Neural cell (in vitro differentiated cells): Measurements from ENCODE around the gene ADAMTS15. TPM values are rescaled to one million over a fixed set of nuclear protein-coding genes. Genes with fewer than 3 reads are reported as not detected.

ENCODE experiments used
- H2AFZ ChIP-seq: fragments of 200-600, 300-800 bp; sonication (generic), shearing (Covaris generic); 2 replicates; pipeline ENCODE4 v1.6.0; 2014; ENCODE audit warnings: low read depth, mild to moderate bottlenecking, antibody characterized with exemption, low read length, moderate library complexity
- H3F3A ChIP-seq: fragments of 200-600 bp; shearing (Covaris generic); 2 replicates; pipeline ENCODE4 v1.6.1; 2016; ENCODE audit warnings: mild to moderate bottlenecking, moderate library complexity, mixed read lengths, antibody characterized with exemption, low read length; ENCODE audit not compliant: insufficient read depth, poor library complexity, severe bottlenecking
- H3K27ac ChIP-seq: fragments of 200-600, 300-800 bp; sonication (generic), shearing (Covaris generic); 2 replicates; pipeline ENCODE4 v1.5.1; 2014; ENCODE audit warnings: mild to moderate bottlenecking, low read length, moderate library complexity
- H3K27me3 ChIP-seq: fragments of 300-800, 200-600 bp; sonication (generic), shearing (Covaris generic); 2 replicates; pipeline ENCODE4 v1.6.0; 2014; ENCODE audit warnings: mild to moderate bottlenecking, low read depth, low read length, moderate library complexity; ENCODE audit not compliant: insufficient read depth
- H3K36me3 ChIP-seq: fragments of 300-800, 200-600 bp; sonication (generic), shearing (Covaris generic); 2 replicates; pipeline ENCODE4 v1.5.1; 2014; ENCODE audit warnings: mild to moderate bottlenecking, antibody characterized with exemption, low read length, moderate library complexity; ENCODE audit not compliant: insufficient read depth
- H3K4me2 ChIP-seq: fragments of 300-800, 200-600 bp; sonication (generic), shearing (Covaris generic); 2 replicates; pipeline ENCODE4 v1.6.0; 2014; ENCODE audit warnings: mild to moderate bottlenecking, low read length
- H3K4me3 ChIP-seq: fragments of 300-800, 200-600 bp; sonication (generic), shearing (Covaris generic); 2 replicates; pipeline ENCODE4 v1.5.1; 2014; ENCODE audit warnings: mild to moderate bottlenecking, low read length, moderate library complexity
- H3K79me2 ChIP-seq: fragments of 200-600 bp; shearing (Covaris generic); replicated peaks from 2 replicates; pipeline ENCODE4 v1.6.0; 2014; ENCODE audit warnings: mild to moderate bottlenecking, low read length, moderate library complexity; ENCODE audit not compliant: insufficient read depth
- H3K9ac ChIP-seq: fragments of 300-800, 200-600 bp; sonication (generic), shearing (Covaris generic); 2 replicates; pipeline ENCODE4 v1.6.1; 2016; ENCODE audit warnings: mild to moderate bottlenecking, low read length, mixed read lengths
- H3K9me2 ChIP-seq: fragments of 200-600 bp; shearing (Covaris generic); 2 replicates; pipeline ENCODE4 v1.6.1; 2016; ENCODE audit warnings: mild to moderate bottlenecking, low read length, mixed read lengths; ENCODE audit not compliant: insufficient read depth
- H3K9me3 ChIP-seq: fragments of 200-600, 300-800 bp; sonication (generic), shearing (Covaris generic); 2 replicates; pipeline ENCODE4 v1.6.1; 2016; ENCODE audit warnings: mild to moderate bottlenecking, mixed run types, low read length, moderate library complexity, mixed read lengths
- H4K20me1 ChIP-seq: fragments of 200-600 bp; shearing (Covaris generic); 2 replicates; pipeline ENCODE4 v1.6.1; 2016; ENCODE audit warnings: mild to moderate bottlenecking, mixed run types; ENCODE audit not compliant: insufficient read depth
- EP300 ChIP-seq: fragments of 450-650 bp; conservative IDR thresholded peaks from 2 replicates; pipeline ENCODE4 v1.6.1; 2014; ENCODE audit warnings: antibody characterized with exemption, mild to moderate bottlenecking, moderate library complexity; ENCODE audit not compliant: poor library complexity, severe bottlenecking
- EZH2 ChIP-seq: fragments of 200-600, 300-800 bp; shearing (Covaris generic), sonication (generic); IDR thresholded peaks from 2 replicates; pipeline ENCODE4 v1.6.1; 2014; ENCODE audit warnings: antibody characterized with exemption, low read length, borderline replicate concordance, mild to moderate bottlenecking; ENCODE audit not compliant: insufficient read depth, poor library complexity, severe bottlenecking
- MXI1 ChIP-seq: fragments of 450-650 bp; conservative IDR thresholded peaks from 2 replicates; pipeline ENCODE4 v1.6.1; 2014; ENCODE audit warnings: antibody characterized with exemption, mild to moderate bottlenecking; ENCODE audit not compliant: poor library complexity, severe bottlenecking
- POLR2AphosphoS5 ChIP-seq: IDR thresholded peaks from 2 replicates; pipeline ENCODE4 v1.6.1; 2012
- RAD21 ChIP-seq: fragments of 450-650 bp; conservative IDR thresholded peaks from 2 replicates; pipeline ENCODE4 v1.6.1; 2014; ENCODE audit warnings: antibody characterized with exemption, mild to moderate bottlenecking, moderate library complexity
- SMC3 ChIP-seq: fragments of 450-650 bp; conservative IDR thresholded peaks from 2 replicates; pipeline ENCODE4 v1.6.1; 2014; ENCODE audit warnings: antibody characterized with exemption, mild to moderate bottlenecking, moderate library complexity; ENCODE audit not compliant: poor library complexity
- TAF1 ChIP-seq: IDR thresholded peaks from 2 replicates; pipeline ENCODE4 v1.6.1; 2012; ENCODE audit warnings: low read depth
- polyA plus RNA-seq: library from polyadenylated mRNA; depleted of rRNA; stranded (reverse); fragments of >200 nt; gene quantifications from 2 replicates; pipeline ENCODE4 v1.2.3, GENCODE V29; 2014
- TF ChIP-seq, protein P1 (sequence below): IDR thresholded peaks from 2 replicates; pipeline ENCODE4 v1.6.1; 2012; ENCODE audit warnings: borderline replicate concordance
- TF ChIP-seq, protein P2 (sequence below): fragments of 450-650 bp; IDR thresholded peaks from 2 replicates; pipeline ENCODE4 v1.5.1; 2014; ENCODE audit warnings: antibody characterized with exemption, mild to moderate bottlenecking, moderate library complexity; ENCODE audit not compliant: poor library complexity, severe bottlenecking

The ADAMTS15 gene
- polyA plus RNA-seq, 1 donor from 2014 or later: 1.1 TPM

DNA sequence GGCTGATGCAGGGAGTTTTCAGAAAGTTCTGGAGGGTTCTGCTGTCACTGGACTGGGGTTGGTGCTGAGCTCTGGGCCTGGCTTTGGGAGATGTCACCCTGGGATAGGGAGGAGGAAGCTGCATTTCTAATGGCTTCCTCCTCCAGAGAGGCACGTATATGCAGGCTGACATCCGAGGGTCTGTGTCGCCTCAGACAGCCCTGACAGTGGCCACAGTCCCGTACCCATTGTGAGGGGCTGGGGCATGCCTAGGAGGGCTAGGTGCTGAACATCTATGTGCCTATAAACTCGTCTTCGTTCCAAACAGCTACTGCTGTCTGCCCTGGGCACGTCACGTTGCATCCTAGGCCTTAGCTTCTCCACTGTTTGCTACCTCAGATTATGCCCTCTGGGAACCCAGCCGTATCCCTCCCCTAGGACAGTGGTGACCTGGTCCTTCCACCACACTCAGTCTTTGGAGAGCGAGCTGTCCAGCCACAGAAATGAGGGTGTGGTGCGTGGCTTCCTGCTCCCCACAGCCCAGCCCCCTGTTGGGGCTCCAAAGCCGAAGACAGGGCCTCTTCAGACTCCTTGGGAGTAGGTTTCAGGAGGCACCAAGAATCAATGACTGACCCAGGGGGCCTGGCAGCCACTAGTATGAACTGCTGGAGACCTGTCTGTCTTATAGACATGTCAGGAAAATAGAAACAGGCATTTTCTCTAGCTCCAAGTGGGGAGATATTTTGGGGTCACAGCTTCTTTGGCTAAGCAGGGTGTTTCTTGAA, 26.4 kb downstream of the ADAMTS15 start:
- no peaks in the 10 kb centered on the region for H3K79me2 ChIP-seq
- H3K36me3 ChIP-seq: no peaks in the 10 kb centered on the region
- H3K9me2 ChIP-seq: no peaks in the 10 kb centered on the region
- no peaks in the 10 kb centered on the region for H3K9me3 ChIP-seq
- H2AFZ ChIP-seq: no peak overlapping the region
- H3K4me2 ChIP-seq: no peak overlapping the region
- no peak overlapping the region for H3K27ac ChIP-seq
- no peaks in the 10 kb centered on the region for H3F3A ChIP-seq
- TF ChIP-seq EP300 (no peak), SMC3 (no peak), EZH2 (no peak), RAD21 (no peak), POLR2AphosphoS5 (no peak), MXI1 (no peak), TAF1 (no peak)
- TF ChIP-seq, protein P1, sequence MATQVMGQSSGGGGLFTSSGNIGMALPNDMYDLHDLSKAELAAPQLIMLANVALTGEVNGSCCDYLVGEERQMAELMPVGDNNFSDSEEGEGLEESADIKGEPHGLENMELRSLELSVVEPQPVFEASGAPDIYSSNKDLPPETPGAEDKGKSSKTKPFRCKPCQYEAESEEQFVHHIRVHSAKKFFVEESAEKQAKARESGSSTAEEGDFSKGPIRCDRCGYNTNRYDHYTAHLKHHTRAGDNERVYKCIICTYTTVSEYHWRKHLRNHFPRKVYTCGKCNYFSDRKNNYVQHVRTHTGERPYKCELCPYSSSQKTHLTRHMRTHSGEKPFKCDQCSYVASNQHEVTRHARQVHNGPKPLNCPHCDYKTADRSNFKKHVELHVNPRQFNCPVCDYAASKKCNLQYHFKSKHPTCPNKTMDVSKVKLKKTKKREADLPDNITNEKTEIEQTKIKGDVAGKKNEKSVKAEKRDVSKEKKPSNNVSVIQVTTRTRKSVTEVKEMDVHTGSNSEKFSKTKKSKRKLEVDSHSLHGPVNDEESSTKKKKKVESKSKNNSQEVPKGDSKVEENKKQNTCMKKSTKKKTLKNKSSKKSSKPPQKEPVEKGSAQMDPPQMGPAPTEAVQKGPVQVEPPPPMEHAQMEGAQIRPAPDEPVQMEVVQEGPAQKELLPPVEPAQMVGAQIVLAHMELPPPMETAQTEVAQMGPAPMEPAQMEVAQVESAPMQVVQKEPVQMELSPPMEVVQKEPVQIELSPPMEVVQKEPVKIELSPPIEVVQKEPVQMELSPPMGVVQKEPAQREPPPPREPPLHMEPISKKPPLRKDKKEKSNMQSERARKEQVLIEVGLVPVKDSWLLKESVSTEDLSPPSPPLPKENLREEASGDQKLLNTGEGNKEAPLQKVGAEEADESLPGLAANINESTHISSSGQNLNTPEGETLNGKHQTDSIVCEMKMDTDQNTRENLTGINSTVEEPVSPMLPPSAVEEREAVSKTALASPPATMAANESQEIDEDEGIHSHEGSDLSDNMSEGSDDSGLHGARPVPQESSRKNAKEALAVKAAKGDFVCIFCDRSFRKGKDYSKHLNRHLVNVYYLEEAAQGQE: no peak
- TF ChIP-seq, protein P2, sequence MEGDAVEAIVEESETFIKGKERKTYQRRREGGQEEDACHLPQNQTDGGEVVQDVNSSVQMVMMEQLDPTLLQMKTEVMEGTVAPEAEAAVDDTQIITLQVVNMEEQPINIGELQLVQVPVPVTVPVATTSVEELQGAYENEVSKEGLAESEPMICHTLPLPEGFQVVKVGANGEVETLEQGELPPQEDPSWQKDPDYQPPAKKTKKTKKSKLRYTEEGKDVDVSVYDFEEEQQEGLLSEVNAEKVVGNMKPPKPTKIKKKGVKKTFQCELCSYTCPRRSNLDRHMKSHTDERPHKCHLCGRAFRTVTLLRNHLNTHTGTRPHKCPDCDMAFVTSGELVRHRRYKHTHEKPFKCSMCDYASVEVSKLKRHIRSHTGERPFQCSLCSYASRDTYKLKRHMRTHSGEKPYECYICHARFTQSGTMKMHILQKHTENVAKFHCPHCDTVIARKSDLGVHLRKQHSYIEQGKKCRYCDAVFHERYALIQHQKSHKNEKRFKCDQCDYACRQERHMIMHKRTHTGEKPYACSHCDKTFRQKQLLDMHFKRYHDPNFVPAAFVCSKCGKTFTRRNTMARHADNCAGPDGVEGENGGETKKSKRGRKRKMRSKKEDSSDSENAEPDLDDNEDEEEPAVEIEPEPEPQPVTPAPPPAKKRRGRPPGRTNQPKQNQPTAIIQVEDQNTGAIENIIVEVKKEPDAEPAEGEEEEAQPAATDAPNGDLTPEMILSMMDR: no peak
- no peak overlapping the region for H3K4me3 ChIP-seq
- no peaks in the 10 kb centered on the region for H3K27me3 ChIP-seq
- no peaks in the 10 kb centered on the region for H4K20me1 ChIP-seq
- no peak overlapping the region for H3K9ac ChIP-seq

DNA sequence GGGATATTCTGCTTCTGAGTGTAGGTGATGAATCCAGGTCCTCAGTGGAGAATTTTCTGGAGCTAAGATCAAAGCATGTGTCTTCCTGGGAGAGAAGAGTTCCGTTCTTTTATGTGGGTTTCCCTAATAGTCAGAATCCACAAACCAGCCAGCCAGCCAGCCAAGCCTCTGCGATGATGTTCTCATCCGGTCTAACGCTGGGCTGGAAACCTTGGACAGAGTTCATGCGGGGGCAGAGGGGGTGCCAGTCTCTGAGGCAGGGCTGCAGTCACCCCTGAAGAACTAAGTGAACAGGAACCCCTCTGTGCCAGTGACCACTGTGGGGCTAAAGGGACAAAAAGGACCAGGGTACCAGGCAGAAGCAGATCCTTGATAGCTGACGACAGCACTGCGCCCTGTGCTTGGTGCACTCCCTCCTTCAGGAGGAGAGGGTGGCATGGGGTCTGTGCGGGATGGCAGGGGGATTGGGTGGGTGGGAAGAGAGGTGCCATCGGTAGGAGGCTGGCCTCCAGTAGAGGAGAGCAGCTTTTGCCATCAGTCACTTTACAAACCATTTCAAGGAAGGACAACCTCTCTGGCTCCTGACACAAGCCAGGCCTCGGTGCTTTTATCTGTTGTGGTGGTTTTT, 27.1 kb downstream of the ADAMTS15 start:
- Histone ChIP-seq H3K36me3 (no peaks in the 10 kb centered on the region), H3K79me2 (no peaks in the 10 kb centered on the region), H3K4me3 (no peak overlapping the region), H3K9me3 (no peaks in the 10 kb centered on the region), H3K27ac (no peak overlapping the region), H2AFZ (no peak overlapping the region), H3K9me2 (no peaks in the 10 kb centered on the region), H3K9ac (no peak overlapping the region), H3K27me3 (no peaks in the 10 kb centered on the region), H3K4me2 (no peak overlapping the region), H4K20me1 (no peaks in the 10 kb centered on the region), H3F3A (no peaks in the 10 kb centered on the region)
- no peak for TF ChIP-seq MXI1
- no peak for TF ChIP-seq POLR2AphosphoS5
